Skin of body (tissue), 2 donors: ENCODE results near the gene CNOT1. TPM values are rescaled to one million over a fixed set of nuclear protein-coding genes. Genes with fewer than 3 reads are reported as not detected.
A peak's percentile ranks its signal among the peaks of the same experiment; 100 is the strongest.
"Not testable (repeated sequence)": the region's sequence is repeated elsewhere in the genome, so short reads cannot be mapped to it uniquely, and the experiment has no call there.

Experiments
- DNase-seq: peaks from one replicate; lab custom pipeline; 2025; lab: John Stamatoyannopoulos, UW
- total RNA-seq: library from RNA; depleted of rRNA; stranded (reverse); fragments of >200 nt; gene quantifications from one replicate; pipeline ENCODE4 v1.2.3, GENCODE V29; 2014

Gene CNOT1
- 122 TPM for total RNA-seq

DNA sequence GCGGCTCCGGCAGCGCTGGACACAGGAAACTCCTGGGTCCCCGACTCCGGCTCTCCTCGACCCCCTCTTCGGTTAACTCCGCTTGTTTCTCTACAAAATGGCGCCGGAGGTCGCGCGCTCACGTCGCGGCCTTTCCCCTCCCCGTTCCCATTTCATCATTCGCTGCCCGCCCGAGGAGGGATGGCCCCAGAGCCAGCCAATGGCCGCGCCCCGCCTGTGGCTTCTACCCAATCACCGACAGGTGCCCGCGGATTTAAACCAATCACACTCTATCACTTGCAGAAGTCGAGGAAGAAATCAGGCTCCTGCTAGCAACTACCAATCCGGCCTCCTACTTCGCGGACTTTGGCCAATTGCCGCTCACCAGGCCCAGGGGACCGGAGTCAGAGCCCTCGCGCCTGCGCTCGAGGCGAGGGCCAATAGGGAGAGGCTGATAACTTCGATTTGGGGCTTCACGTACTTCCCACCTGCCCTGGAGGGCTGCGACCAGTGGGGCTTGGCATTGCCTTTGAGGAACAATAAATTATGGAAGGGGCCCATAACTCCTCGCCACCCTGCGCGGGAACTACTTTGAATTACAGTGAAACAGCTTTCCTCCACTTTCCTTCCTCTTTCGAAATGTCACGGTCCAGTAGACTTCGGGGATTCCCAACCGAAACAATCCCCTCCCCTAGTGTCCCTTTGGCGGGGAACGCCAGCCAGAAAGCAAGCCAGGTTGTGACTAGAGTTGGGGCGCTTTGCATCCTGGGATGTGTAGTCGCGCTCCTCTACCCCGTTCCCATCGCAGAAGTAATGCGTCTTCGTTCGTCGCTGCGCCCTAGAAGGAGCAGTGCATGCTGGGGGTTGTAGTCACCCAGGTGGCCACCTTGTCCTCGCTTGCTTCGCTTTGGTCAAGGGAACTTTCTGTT lies at the start of gene CNOT1:
CNOT1 (minus strand) TSS at position 94 of the 908 bp plus-strand sequence. CDS start 30,489 bp downstream, outside the sequence.
- DNase-seq: peak; percentile 100

DNA sequence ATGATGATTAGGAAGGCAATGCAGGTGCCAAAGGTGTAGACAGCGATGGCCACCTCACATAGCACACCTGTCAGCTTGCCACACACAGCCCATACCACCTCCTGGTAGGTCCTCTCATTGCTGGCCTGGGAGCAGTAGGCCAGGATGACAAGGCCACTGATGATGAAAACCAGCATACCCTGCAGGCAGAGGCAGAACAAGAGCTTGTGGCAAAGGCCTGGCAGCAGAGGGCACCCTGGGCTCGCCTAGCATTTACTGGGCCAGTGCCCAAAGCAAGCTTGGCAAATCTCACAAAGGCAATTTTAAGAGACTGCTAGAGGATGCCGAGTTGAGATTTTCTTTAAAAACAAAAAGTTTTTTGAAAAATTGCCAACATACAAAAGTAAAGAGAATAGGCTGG lies 49.1 kb upstream of the CNOT1 start:
- no peak for DNase-seq

- no peak for DNase-seq
Observed at GRCh38 chr16:58678269-58678668, 48.6 kb upstream of the CNOT1 start.

DNA sequence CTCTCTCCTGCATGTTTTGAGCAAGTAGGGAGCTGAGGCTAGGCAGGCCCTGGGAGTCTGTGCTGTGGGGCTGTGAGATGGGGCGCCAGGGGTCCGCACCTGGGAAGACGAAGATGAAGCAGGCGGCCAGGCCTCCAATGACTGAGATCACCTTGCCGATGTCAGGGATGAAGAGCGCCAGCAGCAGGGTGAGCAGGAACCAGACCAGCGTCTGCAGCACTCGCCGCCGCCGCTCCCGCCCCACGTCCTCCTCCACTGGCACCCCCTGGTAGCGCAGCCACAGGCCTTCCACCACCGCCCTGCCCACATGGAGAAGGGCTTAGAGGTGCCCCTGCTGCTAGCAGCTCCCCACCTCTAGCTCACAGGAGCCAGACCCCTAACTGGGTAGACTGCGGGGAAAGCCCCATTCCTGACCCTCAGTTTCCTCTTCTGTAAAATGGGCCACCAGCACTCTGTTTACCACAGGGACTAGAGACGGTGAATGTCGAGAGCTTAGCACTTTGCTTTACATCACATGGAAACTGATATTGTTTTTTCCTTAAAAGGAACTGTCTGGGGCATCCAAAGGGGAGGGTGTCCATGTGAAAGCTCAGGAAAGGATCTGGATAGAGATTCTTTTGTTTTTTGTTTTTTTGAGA lies 41.4 kb upstream of the CNOT1 start:
- no peak for DNase-seq

DNA sequence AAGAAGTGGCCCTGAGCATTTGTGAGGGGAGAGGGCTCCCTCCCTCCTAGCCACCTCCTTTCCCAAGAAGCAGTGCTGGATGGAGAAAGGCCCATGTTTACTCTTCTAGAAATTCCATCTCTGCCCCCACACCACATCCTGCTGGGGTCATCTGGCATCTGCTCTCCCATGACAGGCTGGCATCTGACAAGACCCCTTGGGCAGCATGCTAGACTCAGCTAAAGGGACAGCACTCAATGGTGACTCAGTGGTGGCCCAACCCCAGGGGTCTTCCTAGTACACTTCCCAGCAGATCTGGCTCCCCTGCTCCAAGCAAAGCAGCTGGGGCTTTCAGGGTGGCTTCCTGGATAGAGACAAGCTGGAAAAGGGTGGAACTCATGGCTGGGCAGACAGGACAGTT lies 40.6 kb upstream of the CNOT1 start:
- no peak for DNase-seq

- no peak for DNase-seq
Observed at GRCh38 chr16:58665200-58665599, 35.6 kb upstream of the CNOT1 start.

DNA sequence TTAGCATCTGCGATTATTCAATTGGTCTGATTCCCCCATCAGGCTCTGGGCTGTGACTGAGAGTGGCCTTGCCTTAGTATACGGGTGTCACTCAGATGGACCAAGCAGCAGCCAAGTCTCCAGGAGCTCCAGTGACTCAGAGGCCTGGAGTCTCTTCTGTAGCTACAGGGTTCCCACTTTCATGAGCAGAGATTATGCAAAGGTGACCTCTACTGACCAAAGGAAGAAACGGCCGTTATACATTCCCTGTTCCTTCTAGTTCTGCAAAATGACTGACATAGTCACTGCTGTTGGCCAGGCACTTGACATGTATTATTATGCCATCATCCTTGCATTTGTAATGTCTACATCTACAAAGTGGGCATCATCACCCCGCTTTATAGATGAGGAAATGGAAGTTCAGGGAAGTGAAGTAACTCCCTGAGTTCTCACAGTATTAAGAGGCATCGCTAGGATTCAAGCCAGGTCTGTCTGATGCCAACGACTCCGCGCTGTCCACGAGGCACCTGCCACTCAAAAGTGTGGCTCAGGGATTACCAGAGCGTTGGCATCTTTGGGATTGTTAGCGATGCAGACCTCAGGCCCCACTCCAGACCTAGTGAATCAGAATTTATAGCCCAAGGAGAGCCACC lies 31.7 kb upstream of the CNOT1 start:
- peak; percentile 44 for DNase-seq

GRCh38 chr16:58659911-58660310 lies 30.3 kb upstream of the CNOT1 start:
- DNase-seq: not testable (repeated sequence)

DNA sequence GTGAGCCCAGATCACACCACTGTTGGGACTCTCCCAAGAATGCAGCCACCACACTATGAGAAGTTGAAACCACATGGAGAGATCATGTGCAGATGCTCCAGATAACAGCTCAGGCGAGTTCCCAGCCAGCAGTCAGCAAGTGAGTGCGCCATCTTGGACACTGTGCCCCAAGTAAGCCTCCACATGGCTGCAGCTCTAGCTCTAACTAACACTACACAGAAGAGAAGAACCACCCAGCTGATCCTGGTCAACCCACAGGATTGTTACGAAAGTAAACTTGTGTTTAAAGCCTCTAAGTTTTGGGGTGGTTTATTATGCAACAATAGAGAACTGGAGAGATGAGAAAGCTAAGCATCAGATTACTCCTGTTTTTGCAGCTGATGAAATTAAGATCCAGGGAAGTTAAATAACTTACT lies 29.2 kb upstream of the CNOT1 start:
- DNase-seq: no peak

GRCh38 chr16:58656899-58657298 lies 27.3 kb upstream of the CNOT1 start:
- no peak for DNase-seq

DNA sequence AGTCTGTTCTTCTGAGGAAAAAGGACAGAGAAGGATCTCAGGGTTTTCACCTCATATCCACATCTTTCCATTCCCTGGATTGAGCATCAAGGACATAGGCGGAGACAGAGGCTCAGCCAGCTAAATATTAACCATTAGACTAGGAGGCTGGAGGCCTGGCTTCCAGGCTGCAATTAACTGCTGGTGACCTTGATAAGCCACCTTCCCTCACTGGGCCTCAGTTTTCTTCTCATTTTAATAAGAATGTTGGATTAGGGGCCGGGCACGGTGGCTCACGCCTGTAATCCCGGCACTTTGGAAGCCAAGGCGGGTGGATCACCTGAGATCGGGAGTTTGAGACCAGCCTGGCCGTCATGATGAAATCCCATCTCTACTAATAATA lies 25.6 kb upstream of the CNOT1 start:
- no peak for DNase-seq

DNA sequence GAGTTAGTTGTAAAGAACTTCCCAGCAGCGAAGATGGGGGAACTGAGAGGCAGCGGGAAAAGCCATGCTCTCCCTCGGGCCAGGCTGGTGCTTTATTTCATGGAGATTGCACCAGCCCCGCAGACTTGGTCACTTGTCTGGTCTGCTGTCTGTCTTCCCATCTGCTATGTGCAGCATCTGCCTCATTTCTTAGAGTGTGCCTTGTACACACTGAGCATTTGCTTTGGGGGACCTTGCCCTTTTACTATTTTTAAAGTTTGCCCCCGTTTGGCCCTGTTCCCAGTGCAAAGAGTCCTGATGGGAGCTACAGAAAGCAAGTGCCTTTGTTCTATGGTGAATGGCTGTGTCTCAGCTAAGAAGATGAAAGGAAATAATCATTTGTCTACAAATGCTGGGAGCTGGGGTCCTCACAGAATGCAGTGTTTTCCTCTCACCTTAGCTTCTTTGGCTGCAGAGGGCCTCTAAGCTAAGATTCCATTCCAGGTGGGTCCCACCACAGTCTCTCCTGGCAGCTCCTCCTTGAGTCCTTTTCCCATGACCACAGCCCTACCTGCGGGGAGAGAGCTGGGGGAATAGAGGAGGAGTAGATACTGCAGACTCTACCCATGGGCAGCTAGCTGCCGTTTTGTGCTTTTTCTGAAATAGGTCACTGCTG lies 25.1 kb upstream of the CNOT1 start:
- no peak for DNase-seq

DNA sequence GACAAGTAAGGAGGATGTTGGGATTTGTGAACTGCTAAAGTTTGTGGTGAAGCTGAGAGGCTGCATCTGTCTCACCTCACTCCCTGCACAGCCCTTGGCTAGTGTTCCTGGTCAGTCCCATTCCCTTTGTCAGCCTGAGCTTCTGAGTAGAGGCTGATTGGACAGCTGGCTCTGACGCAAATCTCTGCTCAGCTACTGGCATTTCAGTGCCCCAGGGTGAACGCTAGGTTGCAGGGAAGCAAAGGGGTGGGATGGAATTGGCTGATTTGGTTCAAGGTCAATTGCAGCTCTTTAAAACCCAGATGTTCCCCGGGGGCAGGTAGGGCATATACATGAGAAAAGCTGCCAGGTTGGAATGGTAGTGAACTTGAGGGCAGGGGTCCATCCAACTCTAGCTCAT lies 23.1 kb upstream of the CNOT1 start:
- no peak for DNase-seq

GRCh38 chr16:58651965-58652348 lies 22.3 kb upstream of the CNOT1 start:
- no peak for DNase-seq

GRCh38 chr16:58649707-58650106 lies 20.1 kb upstream of the CNOT1 start:
- no peak for DNase-seq

DNA sequence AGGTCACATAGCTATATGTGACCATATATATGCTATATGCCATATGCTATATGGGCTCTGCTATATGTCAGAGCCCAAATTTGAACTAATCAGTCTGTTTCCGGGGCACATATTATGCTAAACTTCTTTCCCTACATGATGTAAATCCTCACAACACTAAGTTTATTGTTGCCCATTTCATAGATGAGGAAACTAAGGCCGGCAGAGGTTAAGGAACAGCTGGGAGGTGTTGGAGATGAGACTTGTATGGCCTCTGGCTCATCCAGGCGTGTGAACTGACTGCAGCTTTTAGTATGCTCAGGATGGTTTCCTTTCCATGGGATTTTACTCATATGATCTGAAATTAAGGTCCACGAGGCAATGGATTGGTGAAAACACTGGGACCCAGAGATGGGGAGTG lies 17.5 kb upstream of the CNOT1 start:
- DNase-seq: no peak

DNA sequence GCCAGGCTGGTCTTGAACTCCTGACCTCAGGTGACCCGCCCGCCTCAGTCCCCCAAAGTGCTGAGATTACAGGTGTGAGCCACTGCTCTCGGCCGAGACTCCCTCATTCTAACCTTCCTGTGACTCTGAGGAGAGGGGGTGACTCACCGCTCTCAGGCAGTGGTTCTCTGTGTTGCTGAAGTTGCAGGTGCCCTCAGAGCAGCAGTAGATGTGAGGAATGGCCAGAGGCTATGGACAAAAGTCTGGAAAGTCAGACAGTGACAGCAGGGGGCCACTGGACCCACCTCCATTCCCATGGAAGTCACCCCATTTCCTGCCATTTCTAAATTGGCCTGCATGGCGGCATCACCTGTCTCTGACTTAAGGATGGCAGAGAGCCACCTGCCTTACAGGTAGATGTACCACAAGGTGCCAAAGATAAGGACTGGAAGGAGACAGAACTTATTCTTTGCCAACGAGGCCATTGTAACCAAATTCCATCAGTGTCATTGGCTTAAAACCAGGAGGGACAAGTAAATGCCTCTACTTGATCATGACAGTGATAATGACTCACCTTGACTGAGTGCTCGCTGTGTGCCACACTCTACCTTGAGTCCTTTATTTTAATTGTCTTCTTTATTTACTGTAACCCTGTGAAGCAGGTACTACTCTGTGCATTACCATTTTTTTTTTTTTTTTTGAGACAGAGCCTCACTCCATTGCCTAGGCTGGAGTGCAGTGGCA lies 15.3 kb upstream of the CNOT1 start:
- DNase-seq: no peak

DNA sequence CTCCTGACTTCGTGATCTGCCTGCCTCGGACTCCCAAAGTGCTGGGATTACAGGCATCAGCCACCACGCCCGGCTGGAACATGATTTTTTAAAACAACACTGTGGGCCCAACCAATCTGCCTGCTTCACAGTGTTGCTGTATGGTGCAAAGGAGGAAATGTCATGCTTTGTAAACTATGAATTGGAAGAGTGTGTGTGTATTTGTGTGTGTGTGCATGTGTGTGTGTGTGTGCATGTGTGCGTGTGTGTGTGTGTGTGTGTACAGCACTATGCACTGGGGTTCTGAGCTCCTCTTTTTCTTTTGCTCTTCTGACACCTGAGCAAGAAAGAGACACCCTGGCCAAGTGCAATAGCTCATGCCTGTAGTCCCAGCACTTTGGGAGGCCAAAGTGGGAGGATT lies 14.5 kb upstream of the CNOT1 start:
- no peak for DNase-seq

- DNase-seq: no peak
Observed at GRCh38 chr16:58640949-58641348, 11.3 kb upstream of the CNOT1 start.

DNA sequence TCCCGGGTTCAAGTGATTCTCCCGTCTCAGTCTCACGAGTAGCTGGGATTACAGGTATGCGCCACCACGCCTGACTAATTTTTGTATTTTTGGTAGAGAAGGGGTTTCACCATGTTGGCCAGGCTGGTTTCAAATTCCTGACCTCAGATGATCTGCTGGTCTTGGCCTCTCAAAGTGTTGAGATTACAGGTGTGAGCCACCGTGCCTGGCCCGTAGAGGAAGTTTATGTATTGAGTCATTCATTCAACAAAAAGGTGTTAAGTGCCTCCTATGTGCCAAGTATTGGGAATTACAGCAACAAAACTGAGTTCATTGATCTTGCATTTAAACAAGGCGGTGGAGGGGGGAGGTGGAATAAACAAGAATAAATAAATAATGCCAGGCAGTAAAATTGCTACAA lies 10.2 kb upstream of the CNOT1 start:
- DNase-seq: no peak

DNA sequence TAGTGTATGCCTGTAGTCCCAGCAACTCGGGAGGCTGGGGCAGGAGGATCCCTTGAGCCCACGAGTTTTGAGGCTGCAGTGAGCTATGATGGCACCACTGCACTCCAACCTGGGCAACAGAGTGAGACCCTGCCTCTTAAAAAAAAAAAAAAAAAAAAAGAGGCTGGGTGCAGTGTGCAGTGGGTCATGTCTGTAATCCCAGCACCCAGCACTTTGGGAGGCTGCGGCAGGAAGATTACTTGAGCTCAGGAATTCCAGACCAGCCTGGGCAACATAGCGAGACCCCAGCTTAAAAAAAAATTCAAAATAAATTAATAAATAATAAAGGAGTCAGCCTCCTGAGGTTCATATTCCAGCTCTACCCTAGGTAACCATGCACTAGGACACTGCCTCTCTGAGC lies 9.6 kb upstream of the CNOT1 start:
- no peak for DNase-seq
